Measurements from ENCODE around the gene POU2F3.

The POU2F3 gene

DNA sequence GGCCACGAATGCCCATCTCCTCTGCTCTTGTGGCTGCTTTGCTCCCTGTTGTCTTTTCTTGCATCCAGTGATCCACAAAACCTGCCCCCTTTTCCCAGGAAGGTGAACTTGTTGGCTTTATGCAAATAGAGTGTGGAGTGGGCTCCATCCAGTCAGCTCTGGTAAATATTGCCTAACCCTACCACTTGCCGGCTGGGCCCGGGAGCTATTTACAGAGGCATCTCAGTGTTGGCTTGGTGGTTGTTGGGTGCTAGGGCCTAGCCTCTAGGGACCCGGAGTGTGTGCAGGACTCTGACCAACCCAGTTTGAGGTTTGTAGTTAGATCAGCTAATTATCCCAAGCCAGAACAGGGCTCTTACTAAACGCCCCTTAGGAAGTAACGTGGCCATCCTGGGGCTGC, 44.3 kb downstream of the POU2F3 start:
- no peak for DNase-seq (ENCODE audit: low spot score)

DNA sequence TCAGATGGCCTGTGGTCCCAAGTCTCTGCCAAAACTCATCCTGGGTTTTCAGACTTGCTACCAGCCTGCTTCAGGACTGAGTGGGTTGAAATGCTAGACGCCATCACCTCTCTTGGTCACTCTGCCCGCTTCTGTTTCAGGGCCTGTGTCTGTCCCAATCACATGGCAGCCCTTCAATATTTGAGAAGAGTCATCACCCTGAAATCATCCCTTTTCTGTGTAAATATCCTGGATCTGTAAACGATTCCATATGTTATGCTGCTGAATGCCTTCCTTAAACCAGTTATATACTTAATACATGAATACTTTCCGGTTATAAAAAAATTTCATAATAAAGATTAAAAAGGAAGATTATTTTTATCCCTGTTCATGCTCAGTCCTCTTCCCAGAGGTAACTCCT, 45.3 kb downstream of the POU2F3 start:
- DNase-seq (ENCODE audit: low spot score) = no peak

DNA sequence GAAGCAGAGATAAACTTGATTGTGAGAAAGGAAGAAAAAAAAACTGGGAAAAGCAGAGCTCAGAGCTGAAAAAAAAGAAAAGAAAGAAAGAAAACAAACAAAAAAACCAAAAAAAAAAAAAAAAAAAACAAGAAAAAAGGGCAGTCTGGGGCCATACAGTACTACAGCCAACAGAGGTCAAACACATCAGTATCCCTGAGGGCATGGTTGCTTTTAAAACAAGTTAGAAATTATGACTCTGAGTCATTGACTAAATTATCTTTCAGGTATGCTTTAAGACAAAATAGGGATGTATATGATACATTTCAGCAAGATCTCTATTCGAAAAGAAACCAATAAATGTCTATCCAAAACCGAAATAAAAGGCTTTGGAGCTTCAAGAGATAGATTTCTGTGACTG, 48.1 kb downstream of the POU2F3 start:
- no peak for DNase-seq (ENCODE audit: low spot score)

- DNase-seq (ENCODE audit: low spot score) = no peak
Measured at GRCh38 chr11:120289426-120289825, 49.5 kb downstream of the POU2F3 start.

DNA sequence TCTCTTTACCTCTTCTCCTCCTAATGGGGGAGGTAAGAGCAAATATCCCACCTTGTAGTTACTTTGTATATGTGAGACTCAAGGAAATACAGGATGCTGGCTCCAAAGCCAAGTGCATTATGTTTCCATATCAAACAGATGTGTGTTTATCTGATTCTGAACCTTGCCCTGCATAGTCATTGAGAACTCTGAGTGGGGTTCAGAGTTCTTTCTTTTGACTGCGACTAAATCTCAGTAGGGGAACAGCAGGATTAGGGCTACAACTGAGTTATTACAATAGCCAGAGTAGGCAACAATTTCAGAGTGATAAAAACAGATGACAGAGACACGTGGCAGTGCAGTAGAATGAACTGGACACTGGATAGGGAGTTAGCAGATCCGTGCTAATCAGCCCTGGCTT, 51.0 kb downstream of the POU2F3 start:
- no peak for DNase-seq (ENCODE audit: low spot score)

DNA sequence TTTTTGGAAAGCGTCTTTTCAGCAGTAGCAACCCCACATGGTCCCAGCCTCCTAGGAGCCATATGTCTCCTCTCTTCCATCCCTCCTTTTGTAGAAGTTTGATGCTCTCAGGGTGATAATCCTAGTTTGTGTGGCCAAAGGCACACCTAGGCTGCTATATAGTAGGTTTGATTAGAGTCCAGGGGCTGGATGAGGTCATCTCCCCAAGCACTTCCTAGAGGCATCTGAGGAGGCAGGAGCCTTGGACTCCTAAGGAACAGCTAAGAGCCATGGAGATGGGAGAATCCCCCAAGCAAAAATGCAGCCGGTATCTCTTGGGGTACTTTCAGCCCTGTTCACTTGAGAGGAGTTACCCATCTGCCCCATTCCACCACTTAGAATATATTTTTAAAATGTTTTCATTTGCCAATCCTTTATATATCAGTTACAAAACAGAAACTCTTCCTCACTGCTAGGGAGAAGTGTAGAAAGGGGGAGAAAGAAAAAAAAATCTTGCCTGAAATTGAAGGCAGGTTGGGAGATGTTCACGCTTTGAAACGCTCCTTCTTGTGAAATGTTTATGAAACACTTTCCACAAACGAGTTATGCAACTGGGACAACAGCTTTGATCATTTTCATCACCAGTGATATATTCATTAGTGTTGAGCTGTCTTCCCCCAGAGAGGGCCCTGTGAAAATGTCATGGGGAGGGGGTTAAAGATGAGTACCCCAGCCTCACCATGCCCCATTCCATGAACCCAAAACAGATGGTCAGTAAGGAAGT, 53.3 kb downstream of the POU2F3 start:
- no peak for DNase-seq (ENCODE audit: low spot score)

GRCh38 chr11:120294096-120294495, 54.2 kb downstream of the POU2F3 start:
- DNase-seq (ENCODE audit: low spot score) = no peak

GRCh38 chr11:120295099-120295498, 55.2 kb downstream of the POU2F3 start:
- DNase-seq (ENCODE audit: low spot score) = no peak

GRCh38 chr11:120296554-120296953, 56.6 kb downstream of the POU2F3 start:
- no peak for DNase-seq (ENCODE audit: low spot score)

DNA sequence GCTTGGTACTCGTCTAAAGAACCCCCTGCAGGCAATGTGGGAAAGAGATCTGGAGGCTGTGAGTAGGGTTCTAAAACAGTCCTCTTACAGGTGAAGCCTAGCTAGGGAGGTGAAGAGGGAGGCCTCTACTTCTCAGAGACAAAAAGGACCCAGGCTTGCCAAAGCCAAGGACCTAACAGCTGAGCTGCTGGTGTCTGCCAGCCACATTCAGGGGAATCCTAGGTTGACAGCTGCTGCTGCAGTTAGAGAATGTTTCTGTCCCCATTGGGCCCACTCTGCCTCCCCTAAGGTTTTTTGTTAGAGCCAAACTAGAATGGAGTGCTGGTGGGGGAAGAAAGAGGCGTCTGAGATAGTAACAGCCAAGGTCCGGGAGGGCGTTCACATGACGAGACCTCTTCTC, 58.5 kb downstream of the POU2F3 start:
- no peak for DNase-seq (ENCODE audit: low spot score)

GRCh38 chr11:120302001-120302805, 62.3 kb downstream of the POU2F3 start:
- no peak for DNase-seq (ENCODE audit: low spot score)

GRCh38 chr11:120303004-120303637, 63.2 kb downstream of the POU2F3 start:
- DNase-seq (ENCODE audit: low spot score) = peak; percentile 76

GRCh38 chr11:120304526-120304925, 64.6 kb downstream of the POU2F3 start:
- DNase-seq (ENCODE audit: low spot score) = no peak

DNA sequence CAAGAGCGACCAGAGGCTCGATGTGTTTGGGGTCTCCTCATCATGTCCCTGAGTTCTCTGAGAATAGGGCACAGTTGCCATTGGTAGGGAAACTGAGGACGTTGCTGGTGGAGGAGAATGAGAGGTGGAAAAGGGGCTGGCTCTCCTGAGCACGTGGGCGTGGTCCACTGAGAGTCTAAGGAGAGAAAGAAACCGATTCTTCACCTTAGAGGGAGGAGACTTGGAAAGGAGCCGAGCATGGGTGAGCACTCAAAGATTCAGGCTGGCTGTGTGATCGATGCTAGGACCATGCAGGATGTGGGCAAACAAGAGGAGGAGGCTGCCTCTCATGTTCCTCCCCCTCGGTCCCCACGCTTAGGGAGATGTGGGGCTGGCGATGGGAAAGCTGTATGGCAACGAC, 65.3 kb downstream of the POU2F3 start:
- DNase-seq (ENCODE audit: low spot score) = no peak

- DNase-seq (ENCODE audit: low spot score) = no peak
Measured at GRCh38 chr11:120306519-120307242, 66.7 kb downstream of the POU2F3 start.

DNA sequence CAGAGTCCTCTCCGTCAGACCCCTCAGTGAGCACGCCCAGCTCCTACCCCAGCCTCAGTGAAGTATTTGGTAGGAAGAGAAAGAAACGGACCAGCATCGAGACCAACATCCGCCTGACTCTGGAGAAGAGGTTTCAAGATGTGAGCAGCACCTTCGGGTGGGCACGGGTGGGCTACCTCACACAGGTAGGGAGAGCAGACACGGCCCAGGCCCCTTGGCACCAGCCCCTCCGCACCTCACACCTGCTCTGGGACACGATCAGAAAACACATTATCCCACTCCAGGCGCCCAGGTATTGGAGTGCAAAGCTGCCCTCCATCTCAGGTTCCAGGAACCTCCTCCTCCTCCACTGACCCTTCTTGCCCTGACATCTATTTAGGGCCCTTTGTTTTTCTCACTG, 67.5 kb downstream of the POU2F3 start:
- DNase-seq (ENCODE audit: low spot score) = no peak

DNA sequence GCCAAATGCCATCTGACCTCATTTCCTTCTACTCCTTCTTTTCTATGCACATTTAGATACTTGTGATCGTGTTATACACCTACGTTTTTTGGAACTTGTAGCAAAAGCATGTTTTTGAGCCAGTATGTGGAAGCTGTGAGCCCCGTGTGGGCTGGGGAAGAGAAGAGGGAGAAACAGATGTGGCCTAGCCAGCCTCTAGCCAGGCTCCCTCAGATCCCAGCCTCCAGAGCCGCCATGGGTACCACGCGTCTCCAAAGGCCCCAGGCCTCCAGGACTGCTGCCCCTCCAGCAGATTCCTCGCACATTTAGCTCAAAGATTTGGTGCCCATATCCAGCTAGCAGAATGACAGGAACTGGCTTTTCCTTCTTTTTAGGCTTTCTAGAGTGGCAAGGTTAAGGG, 68.1 kb downstream of the POU2F3 start:
- no peak for DNase-seq (ENCODE audit: low spot score)

DNA sequence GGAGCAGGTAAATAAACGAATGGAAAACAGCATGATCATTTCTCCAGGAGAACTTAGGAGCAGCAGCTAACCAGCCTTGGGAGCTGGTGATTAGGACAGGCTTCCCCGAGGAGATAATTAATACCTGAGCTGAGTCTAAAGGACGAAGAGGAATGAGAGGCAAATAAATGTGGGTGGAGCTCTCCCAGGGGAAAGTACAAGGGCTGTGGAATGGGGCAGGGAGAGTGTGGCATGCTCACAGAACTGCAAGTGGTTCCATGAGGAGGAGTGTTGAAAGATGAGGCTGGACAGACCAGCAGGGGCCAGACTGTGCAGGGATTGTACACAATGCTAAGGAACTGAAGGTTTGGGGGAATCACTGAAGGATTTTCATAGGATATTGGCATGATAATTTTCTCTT, 70.9 kb downstream of the POU2F3 start:
- DNase-seq (ENCODE audit: low spot score) = no peak

GRCh38 chr11:120314861-120315260, 74.9 kb downstream of the POU2F3 start:
- no peak for DNase-seq (ENCODE audit: low spot score)

DNA sequence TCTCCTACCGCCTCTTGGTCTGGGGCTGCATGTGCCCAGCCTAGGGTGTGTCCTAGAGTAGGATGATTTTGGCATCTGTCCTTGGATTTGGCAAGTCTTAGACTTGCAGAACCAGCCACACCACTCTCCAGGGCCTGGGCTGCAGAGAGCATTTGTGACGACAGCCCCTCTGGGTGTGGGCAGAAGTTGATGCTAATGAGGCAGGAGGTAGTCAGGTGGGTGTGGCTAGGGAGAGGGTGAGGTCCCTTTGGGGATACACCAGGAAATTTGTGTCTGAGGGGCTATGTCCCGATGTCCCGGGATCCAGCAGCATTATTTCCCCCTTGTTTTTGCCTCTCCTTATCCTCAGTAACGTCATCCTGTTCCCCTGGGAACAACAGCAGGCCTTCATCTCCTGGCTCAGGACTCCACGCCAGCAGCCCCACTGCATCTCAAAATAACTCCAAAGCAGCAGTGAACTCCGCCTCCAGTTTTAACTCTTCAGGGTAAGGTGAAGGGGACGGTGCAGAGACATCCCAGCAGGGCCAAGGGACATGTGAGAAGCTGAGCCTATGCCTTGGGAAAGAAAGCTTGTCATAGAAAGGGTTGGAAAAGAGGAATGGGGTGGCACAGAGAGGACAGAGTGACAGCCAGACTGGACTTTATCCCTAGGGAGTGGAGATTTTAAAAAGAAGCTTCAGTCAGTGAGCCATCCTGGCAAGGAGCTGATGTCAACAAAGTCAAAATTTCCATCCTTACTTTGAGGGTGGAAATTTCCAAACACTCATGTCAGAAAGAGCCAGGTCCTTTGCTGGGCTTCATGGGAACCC, 77.1 kb downstream of the POU2F3 start:
- DNase-seq (ENCODE audit: low spot score) = no peak

- no peak for DNase-seq (ENCODE audit: low spot score)
Measured at GRCh38 chr11:120317689-120318480, 77.9 kb downstream of the POU2F3 start.

Measured in hematopoietic multipotent progenitor cell treated with erythropoietin and hydrocortisone succinate and interleukin-3 and kit ligand, for 17 days (in vitro differentiated cells).